ENCODE results near the gene CLIC5.

- no peak for TF ChIP-seq POLR2A (IDR thresholded peaks at IDR 0.05; ENCODE audit: low read length)
- no peak for TF ChIP-seq GATA1 (IDR thresholded peaks at IDR 0.05; ENCODE audit: low read depth, low read length)
These were observed 41.1 kb downstream of the CLIC5 start for GRCh38 chr6:45974596-45974995.
